ENCODE results near the gene MDFI.

- TF ChIP-seq CTCF (conservative IDR thresholded peaks at IDR 0.05; ENCODE audit: low read depth in 2 of 2) (no peak), CREB1 (CRISPR knock-in tag; IDR thresholded peaks at IDR 0.05; ENCODE audit: low read depth) (no peak), EZH2 (IDR thresholded peaks at IDR 0.05; ENCODE audit: low read depth, unreplicated experiment) (no peak), NANOG (IDR thresholded peaks at IDR 0.05; ENCODE audit: borderline replicate concordance) (no peak), REST (IDR thresholded peaks at IDR 0.05; ENCODE audit: unreplicated experiment) (no peak), POLR2AphosphoS5 (IDR thresholded peaks at IDR 0.05; ENCODE audit: low read depth) (no peak), EZH2phosphoT487 (IDR thresholded peaks at IDR 0.05; ENCODE audit: unreplicated experiment) (no peak)
Measured at GRCh38 chr6:41671376-41671775, 33.1 kb downstream of the MDFI start.
